Panc1 (cell line): ENCODE data around the gene FBXO9. TPM values are rescaled to one million over a fixed set of nuclear protein-coding genes. Genes with fewer than 3 reads are reported as not detected.

ENCODE experiments used
- ATAC-seq: fragments of 200-7000 bp; cut with Tn5 transposase; 2 replicates; pipeline ENCODE4 v1.9.1; 2020; ENCODE audit warnings: mild to moderate bottlenecking, moderate library complexity
- BruUV-seq: library from RNA; stranded (reverse); fragments of 400-500 nt; replicated peaks from 2 replicates; lab custom pipeline; 2021; lab: Mats Ljungman, UMichigan
- CTCF ChIA-PET: fragments of 300-600 bp; sonication (Branson Sonifier 250); formaldehyde crosslinking; loops from one replicate; lab custom pipeline; 2022; ENCODE audit warnings: antibody characterized with exemption; lab: Charles Lee
- POLR2A ChIA-PET: fragments of 300-600 bp; sonication (Branson Sonifier 250); formaldehyde crosslinking; loops from one replicate; lab custom pipeline; 2022; ENCODE audit warnings: antibody characterized with exemption; lab: Charles Lee
- DNase-seq: peaks from one replicate; pipeline ENCODE4 v3.0.0-alpha.2; 2010; ENCODE audit warnings: low read depth, low spot score
- H3K27ac ChIP-seq: 2 replicates; pipeline ENCODE4 v1.5.1; 2011; ENCODE audit warnings: mild to moderate bottlenecking, low read length, inconsistent platforms
- H3K27me3 ChIP-seq: fragments of 200-500 bp; sonication (Bioruptor generic); 2 replicates; pipeline ENCODE4 v1.6.0; 2014; ENCODE audit warnings: low read length, inconsistent platforms; ENCODE audit not compliant: control insufficient read depth, insufficient read depth
- H3K36me3 ChIP-seq: fragments of 200-500 bp; sonication (Bioruptor generic); 2 replicates; pipeline ENCODE4 v1.5.1; 2014; ENCODE audit warnings: inconsistent platforms, mild to moderate bottlenecking, low read length, moderate library complexity; ENCODE audit not compliant: control insufficient read depth, insufficient read depth
- H3K4me1 ChIP-seq: 2 replicates; pipeline ENCODE4 v1.5.1; 2011; ENCODE audit warnings: inconsistent platforms, mild to moderate bottlenecking, low read length, moderate library complexity; ENCODE audit not compliant: control insufficient read depth, insufficient read depth
- H3K4me3 ChIP-seq, 2 experiments: 2 replicates each; pipeline ENCODE4 v1.5.1; 2011 to 2012; ENCODE audit warnings: low read depth in 2 of 2, low read length in 2 of 2, mild to moderate bottlenecking in 2 of 2, inconsistent platforms in 1 of 2, moderate library complexity in 1 of 2
- H3K9me3 ChIP-seq: fragments of 200-500 bp; sonication (Bioruptor generic); 2 replicates; pipeline ENCODE4 v1.5.1; 2014; ENCODE audit warnings: low read depth, mild to moderate bottlenecking, inconsistent platforms, low read length, moderate library complexity; ENCODE audit not compliant: control insufficient read depth, insufficient read depth
- POLR2AphosphoS5 ChIP-seq: IDR thresholded peaks from 2 replicates; pipeline ENCODE4 v1.6.1; 2012; ENCODE audit warnings: mild to moderate bottlenecking, low read depth, low read length, moderate library complexity
- SIN3A ChIP-seq: IDR thresholded peaks from 2 replicates; pipeline ENCODE4 v1.6.1; 2012; ENCODE audit warnings: low read depth, mild to moderate bottlenecking, low read length, moderate library complexity, borderline replicate concordance; ENCODE audit not compliant: insufficient read depth
- TCF7L2 ChIP-seq: IDR thresholded peaks from 2 replicates; pipeline ENCODE4 v1.6.1; 2011; ENCODE audit warnings: mild to moderate bottlenecking, low read depth, low read length, inconsistent platforms
- in situ Hi-C: cut with HindIII; loops from 2 replicates; pipeline ENCODE4 v1.10.0; 2016; ENCODE audit warnings: low sequenced_read_pairs, low pct_unique_long_range_greater_than_20kb
- intact Hi-C: fragments of 100-400 bp; cut with micrococcal nuclease; formaldehyde crosslinking; loops from one replicate; pipeline ENCODE4 v1.10.0; 2022; ENCODE audit not compliant: unreplicated experiment
- total RNA-seq: library from RNA; stranded (reverse); gene quantifications from one replicate; pipeline ENCODE4 v1.2.1, GENCODE V29; 2021; ENCODE audit not compliant: unreplicated experiment
- TF ChIP-seq, protein P1 (sequence below): fragments of 450-650 bp; IDR thresholded peaks from 2 replicates; pipeline ENCODE4 v1.5.1; 2017; ENCODE audit warnings: mild to moderate bottlenecking
- TF ChIP-seq, protein P2 (sequence below), 2 experiments: IDR thresholded peaks; 2 replicates each; pipeline ENCODE4 v1.6.1; 2011 to 2012; ENCODE audit warnings: low read depth in 2 of 2, control low read depth in 1 of 2, low read length in 1 of 2, mild to moderate bottlenecking in 1 of 2, moderate library complexity in 1 of 2; ENCODE audit not compliant: insufficient read depth in 1 of 2

FBXO9 gene
- total RNA-seq, 1 experiment from 2014 or later, result 60.0 TPM

DNA sequence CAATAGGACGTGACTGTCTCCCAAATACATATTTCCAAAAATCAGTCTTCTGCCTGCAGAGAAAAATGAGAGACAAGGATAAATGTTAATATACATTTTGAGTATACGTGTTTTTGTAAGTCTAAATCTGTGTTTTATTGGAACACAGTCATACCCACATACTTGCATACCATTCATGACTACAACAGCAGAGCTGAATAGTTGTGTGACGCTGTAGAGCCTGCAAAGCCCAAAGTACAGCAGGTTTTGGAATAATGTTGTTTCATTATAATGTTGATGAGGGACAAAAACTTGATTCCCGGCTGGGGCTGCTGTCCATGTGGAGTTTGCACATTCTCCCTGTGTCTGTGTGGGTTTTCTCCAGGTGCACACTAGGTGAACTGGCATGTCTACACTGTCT lies 23.8 kb upstream of the FBXO9 start:
- no TSS peak for BruUV-seq
- DNase-seq, result no peak
- Histone ChIP-seq H3K4me1 (peaks cover 23% of the 10 kb centered on the region), H3K9me3 (no peaks in the 10 kb centered on the region), H3K4me3 (no peak overlapping the region), H3K36me3 (no peaks in the 10 kb centered on the region), H3K27ac (no peak overlapping the region), H3K27me3 (no peaks in the 10 kb centered on the region)
- POLR2A ChIA-PET, result no interaction called here
- intact Hi-C loops, result loop anchor here (5.0 kb wide), 1 partner anchor 44 kb away; the partner anchor contains the start of gene GSTA4
- TF ChIP-seq SIN3A (no peak), TCF7L2 (no peak), POLR2AphosphoS5 (no peak)
- TF ChIP-seq, protein P1, sequence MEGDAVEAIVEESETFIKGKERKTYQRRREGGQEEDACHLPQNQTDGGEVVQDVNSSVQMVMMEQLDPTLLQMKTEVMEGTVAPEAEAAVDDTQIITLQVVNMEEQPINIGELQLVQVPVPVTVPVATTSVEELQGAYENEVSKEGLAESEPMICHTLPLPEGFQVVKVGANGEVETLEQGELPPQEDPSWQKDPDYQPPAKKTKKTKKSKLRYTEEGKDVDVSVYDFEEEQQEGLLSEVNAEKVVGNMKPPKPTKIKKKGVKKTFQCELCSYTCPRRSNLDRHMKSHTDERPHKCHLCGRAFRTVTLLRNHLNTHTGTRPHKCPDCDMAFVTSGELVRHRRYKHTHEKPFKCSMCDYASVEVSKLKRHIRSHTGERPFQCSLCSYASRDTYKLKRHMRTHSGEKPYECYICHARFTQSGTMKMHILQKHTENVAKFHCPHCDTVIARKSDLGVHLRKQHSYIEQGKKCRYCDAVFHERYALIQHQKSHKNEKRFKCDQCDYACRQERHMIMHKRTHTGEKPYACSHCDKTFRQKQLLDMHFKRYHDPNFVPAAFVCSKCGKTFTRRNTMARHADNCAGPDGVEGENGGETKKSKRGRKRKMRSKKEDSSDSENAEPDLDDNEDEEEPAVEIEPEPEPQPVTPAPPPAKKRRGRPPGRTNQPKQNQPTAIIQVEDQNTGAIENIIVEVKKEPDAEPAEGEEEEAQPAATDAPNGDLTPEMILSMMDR, result no peak
- TF ChIP-seq, protein P2, sequence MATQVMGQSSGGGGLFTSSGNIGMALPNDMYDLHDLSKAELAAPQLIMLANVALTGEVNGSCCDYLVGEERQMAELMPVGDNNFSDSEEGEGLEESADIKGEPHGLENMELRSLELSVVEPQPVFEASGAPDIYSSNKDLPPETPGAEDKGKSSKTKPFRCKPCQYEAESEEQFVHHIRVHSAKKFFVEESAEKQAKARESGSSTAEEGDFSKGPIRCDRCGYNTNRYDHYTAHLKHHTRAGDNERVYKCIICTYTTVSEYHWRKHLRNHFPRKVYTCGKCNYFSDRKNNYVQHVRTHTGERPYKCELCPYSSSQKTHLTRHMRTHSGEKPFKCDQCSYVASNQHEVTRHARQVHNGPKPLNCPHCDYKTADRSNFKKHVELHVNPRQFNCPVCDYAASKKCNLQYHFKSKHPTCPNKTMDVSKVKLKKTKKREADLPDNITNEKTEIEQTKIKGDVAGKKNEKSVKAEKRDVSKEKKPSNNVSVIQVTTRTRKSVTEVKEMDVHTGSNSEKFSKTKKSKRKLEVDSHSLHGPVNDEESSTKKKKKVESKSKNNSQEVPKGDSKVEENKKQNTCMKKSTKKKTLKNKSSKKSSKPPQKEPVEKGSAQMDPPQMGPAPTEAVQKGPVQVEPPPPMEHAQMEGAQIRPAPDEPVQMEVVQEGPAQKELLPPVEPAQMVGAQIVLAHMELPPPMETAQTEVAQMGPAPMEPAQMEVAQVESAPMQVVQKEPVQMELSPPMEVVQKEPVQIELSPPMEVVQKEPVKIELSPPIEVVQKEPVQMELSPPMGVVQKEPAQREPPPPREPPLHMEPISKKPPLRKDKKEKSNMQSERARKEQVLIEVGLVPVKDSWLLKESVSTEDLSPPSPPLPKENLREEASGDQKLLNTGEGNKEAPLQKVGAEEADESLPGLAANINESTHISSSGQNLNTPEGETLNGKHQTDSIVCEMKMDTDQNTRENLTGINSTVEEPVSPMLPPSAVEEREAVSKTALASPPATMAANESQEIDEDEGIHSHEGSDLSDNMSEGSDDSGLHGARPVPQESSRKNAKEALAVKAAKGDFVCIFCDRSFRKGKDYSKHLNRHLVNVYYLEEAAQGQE (IDR thresholded peaks at IDR 0.05; ENCODE audit: insufficient read depth in 1 of 2, low read depth in 2 of 2, low read length in 1 of 2), result no peak
- CTCF ChIA-PET, result no interaction called here
- 0 out of 2 replicates have a peak, but pooled peaks have one; percentile 18 for ATAC-seq
- in situ Hi-C loops, result no loop called here

DNA sequence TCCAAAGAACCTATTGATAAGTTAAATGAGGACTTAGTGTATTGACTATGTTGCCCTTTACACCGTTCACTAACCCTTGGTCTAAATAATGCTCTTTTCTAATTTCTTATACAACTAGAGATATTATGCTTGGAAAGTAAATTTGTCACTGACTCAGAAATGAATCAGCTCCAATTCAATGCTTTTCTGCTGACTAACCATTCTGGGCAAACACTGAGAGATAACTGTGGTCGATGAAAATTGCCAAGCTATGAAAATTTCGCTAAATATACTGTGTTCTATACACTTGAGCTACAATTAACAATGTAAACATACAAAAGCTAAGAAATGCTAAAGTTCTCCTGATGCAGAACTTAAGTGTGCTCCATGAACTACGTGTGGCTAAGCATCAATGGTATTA lies 23.1 kb upstream of the FBXO9 start:
- intact Hi-C loops, result loop anchor here (5.0 kb wide), 1 partner anchor 45 kb away; the partner anchor contains the start of gene GSTA4
- peaks cover 23% of the 10 kb centered on the region for H3K4me1 ChIP-seq
- H3K4me3 ChIP-seq, result no peak overlapping the region
- peak; percentile 68 for DNase-seq
- no peak for TF ChIP-seq SIN3A
- TF ChIP-seq, protein P1, result no peak
- TF ChIP-seq, protein P2 (IDR thresholded peaks at IDR 0.05; ENCODE audit: insufficient read depth in 1 of 2, low read depth in 2 of 2, low read length in 1 of 2), result no peak
- TF ChIP-seq POLR2AphosphoS5, result peak; percentile 35; the same call in 1 of the 2 replicates
- POLR2A ChIA-PET, result interaction anchor here (0.7 kb wide), 1 partner anchor 436 kb away, joined by 3 read pairs; no protein-coding TSS in a partner anchor
- no peaks in the 10 kb centered on the region for H3K36me3 ChIP-seq
- H3K27ac ChIP-seq, result 0 out of 2 replicates have a peak overlapping the region, but pooled peaks have one; percentile 49
- no TSS peak for BruUV-seq
- in situ Hi-C loops, result no loop called here
- H3K27me3 ChIP-seq, result no peaks in the 10 kb centered on the region
- peak; percentile 81 for ATAC-seq
- CTCF ChIA-PET, result interaction anchor here (0.6 to 0.7 kb wide), 2 partner anchors 36 to 443 kb away, joined by 3 read pairs; no protein-coding TSS in a partner anchor
- H3K9me3 ChIP-seq, result no peaks in the 10 kb centered on the region
